Lower lobe of right lung (tissue), 2 donors: ENCODE results near the gene PRPSAP1. TPM values are rescaled to one million over a fixed set of nuclear protein-coding genes. Genes with fewer than 3 reads are reported as not detected.

ENCODE experiments used
- ATAC-seq, 2 donors: fragments of 200-7000 bp; cut with Tn5 transposase; one replicate each; pipeline ENCODE4 v1.9.1; 2020 to 2022; ENCODE audit warnings: mild to moderate bottlenecking in 2 of 2, moderate library complexity in 2 of 2
- DNase-seq: peaks from one replicate; pipeline ENCODE4 v3.0.0-alpha.2; 2020
- H3K27ac ChIP-seq: fragments of 200-600 bp; one replicate; pipeline ENCODE4 v1.8.0; 2022
- H3K27me3 ChIP-seq: fragments of 200-600 bp; one replicate; pipeline ENCODE4 v1.8.0; 2022; ENCODE audit warnings: low read depth
- H3K36me3 ChIP-seq: fragments of 200-600 bp; one replicate; pipeline ENCODE4 v1.8.0; 2022; ENCODE audit warnings: mild to moderate bottlenecking
- H3K4me1 ChIP-seq: fragments of 200-600 bp; one replicate; pipeline ENCODE4 v1.8.0; 2022
- H3K4me3 ChIP-seq: fragments of 200-600 bp; one replicate; pipeline ENCODE4 v1.8.0; 2022; ENCODE audit warnings: mild to moderate bottlenecking
- H3K9me3 ChIP-seq: fragments of 200-600 bp; one replicate; pipeline ENCODE4 v1.8.0; 2022
- intact Hi-C: fragments of 100-400 bp; cut with DNase I; formaldehyde crosslinking; loops from one replicate; pipeline ENCODE4 v1.11.0; 2022
- total RNA-seq: library from RNA; stranded (reverse); fragmentation: NEBNext Ultra II Directional; extraction: Animal tissue kit (Norgen Biotek cat#: 25700); gene quantifications from one replicate; pipeline ENCODE4 v1.2.1, GENCODE V29; 2021
- TF ChIP-seq, protein P1 (sequence below): fragments of 200-600 bp; IDR thresholded peaks from one replicate; pipeline ENCODE4 v1.8.0; 2022; ENCODE audit warnings: antibody characterized with exemption, mild to moderate bottlenecking
- donor health status: DM: no; HTN: yes; CAD: no; lungs with severe emphysema.

The PRPSAP1 gene
- total RNA-seq, 1 donor from 2014 or later: 70.4 TPM

GRCh38 chr17:76376318-76377133 is 22.8 kb upstream of the PRPSAP1 start:
- ATAC-seq (no peak), DNase-seq (no peak)
- TF ChIP-seq, protein P1, sequence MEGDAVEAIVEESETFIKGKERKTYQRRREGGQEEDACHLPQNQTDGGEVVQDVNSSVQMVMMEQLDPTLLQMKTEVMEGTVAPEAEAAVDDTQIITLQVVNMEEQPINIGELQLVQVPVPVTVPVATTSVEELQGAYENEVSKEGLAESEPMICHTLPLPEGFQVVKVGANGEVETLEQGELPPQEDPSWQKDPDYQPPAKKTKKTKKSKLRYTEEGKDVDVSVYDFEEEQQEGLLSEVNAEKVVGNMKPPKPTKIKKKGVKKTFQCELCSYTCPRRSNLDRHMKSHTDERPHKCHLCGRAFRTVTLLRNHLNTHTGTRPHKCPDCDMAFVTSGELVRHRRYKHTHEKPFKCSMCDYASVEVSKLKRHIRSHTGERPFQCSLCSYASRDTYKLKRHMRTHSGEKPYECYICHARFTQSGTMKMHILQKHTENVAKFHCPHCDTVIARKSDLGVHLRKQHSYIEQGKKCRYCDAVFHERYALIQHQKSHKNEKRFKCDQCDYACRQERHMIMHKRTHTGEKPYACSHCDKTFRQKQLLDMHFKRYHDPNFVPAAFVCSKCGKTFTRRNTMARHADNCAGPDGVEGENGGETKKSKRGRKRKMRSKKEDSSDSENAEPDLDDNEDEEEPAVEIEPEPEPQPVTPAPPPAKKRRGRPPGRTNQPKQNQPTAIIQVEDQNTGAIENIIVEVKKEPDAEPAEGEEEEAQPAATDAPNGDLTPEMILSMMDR: no peak
- intact Hi-C loops: no loop called here
- H3K4me1 ChIP-seq: peaks cover 1% of the 10 kb centered on the region
- no peak overlapping the region for H3K27ac ChIP-seq
- no peaks in the 10 kb centered on the region for H3K9me3 ChIP-seq
- H3K36me3 ChIP-seq: no peaks in the 10 kb centered on the region
- H3K27me3 ChIP-seq: no peaks in the 10 kb centered on the region
- H3K4me3 ChIP-seq: no peak overlapping the region

DNA sequence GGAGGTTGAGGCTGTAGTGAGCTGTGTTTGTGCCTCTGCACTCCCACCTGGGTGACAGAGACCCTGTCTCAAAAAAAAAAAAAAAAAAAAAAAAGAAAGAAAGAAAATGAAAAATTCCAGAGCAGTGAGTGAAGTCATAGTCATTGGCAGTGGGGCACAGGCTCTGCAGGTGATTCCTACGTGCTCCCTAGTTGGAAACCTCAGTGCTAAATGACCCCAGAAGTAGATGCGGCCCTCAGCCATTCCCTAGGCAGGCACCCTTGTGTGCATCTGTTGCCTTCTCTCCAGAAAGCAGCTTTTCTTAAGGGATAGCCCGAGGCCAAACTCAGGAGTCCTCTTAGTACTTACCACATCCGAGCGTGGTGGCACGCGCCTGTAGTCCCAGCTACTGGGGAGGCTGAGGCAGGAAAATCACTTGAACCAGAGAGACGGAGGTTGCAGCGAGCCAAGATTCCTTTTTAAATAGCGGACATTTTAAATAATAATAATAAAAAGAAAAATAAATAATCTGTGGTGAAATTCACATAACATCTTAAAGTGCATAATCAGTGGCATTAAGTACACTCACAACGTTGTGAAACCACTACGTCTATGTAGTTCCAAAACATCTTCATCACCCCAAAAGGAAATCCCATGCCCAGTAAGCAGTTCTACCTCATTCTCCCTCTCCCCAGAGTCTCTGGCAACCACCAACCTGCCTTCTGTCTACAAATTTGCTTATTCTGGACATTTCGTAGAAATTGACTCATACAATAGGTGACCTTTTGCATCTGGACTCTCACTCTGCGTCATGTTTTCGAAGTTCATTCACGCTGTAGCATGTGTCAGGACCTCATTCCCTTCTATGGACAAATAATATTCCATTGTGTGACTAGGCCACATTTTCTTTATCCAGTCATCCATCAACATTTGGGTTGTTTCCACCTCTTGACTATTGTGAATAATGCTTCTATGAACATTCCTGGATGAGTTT is 18.2 kb upstream of the PRPSAP1 start:
- Histone ChIP-seq H3K4me1 (peaks cover 18% of the 10 kb centered on the region), H3K4me3 (no peak overlapping the region), H3K27ac (no peak overlapping the region), H3K27me3 (no peaks in the 10 kb centered on the region), H3K36me3 (no peaks in the 10 kb centered on the region), H3K9me3 (no peaks in the 10 kb centered on the region)
- DNase-seq (no peak), ATAC-seq (no peak)
- intact Hi-C loops: no loop called here
- TF ChIP-seq, protein P1: no peak

DNA sequence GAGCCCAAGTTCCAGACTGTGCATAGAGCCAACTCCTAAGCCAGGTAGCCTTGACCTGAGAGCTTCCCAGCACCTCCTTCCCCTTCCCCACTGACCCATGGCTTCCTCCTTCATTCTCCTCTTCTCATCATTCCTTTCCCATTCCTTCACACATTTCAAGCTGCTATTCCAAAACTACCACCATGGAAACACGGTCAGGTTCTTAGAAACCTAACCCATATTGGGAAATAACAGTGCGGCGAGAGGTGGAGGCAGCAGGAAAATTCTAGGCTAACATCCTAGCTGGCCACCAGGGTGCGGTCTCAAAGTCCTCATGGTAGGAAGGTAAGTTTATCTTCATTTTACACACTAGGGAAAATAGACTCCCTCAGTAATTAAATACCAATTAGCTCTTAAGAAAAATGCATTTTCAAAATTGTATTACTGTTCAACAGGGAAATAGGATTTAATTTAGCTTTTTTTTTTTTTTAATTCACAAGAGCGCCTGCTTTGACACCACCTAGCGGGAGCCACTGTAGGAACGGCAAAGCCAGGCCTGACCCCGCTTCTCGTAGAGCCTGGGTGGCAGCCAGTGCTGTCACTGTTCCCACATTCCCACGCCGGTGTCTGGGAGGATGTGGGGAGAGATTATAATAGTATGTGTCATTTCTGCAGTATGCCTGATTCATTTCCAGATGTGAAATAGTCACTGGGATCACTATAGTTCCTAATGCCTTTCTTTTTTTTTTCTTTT is 16.7 kb upstream of the PRPSAP1 start:
- intact Hi-C loops: no loop called here
- Histone ChIP-seq H3K27ac (no peak overlapping the region), H3K4me1 (peaks cover 18% of the 10 kb centered on the region), H3K4me3 (no peak overlapping the region), H3K27me3 (no peaks in the 10 kb centered on the region), H3K36me3 (no peaks in the 10 kb centered on the region), H3K9me3 (no peaks in the 10 kb centered on the region)
- TF ChIP-seq, protein P1: peak; percentile 55
- DNase-seq (peak; percentile 54), ATAC-seq (peak; percentile 67 to 70)

DNA sequence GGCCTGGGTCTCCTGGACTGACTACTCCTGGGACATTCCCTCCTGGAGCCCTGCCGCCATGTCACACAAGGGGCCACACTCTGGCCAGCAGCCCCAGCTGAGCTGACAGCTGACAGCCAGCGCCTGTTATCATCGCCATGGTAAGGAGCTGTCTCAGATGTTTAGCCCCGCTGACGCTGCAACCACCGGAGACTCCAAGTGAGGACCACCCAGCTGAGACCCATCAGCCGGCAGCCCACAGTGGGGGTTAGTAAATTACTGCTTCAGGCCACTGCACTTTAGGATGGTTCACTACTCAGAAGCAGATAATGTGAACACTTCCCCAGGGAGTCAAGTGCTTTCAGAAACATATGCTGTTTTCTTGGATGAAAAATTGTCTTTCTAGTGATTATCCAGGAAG is 16.1 kb upstream of the PRPSAP1 start:
- Histone ChIP-seq H3K27ac (no peak overlapping the region), H3K27me3 (no peaks in the 10 kb centered on the region), H3K9me3 (no peaks in the 10 kb centered on the region), H3K36me3 (no peaks in the 10 kb centered on the region), H3K4me1 (peaks cover 18% of the 10 kb centered on the region), H3K4me3 (no peak overlapping the region)
- DNase-seq (peak; percentile 51), ATAC-seq (peak; percentile 34 to 53)
- TF ChIP-seq, protein P1: no peak
- intact Hi-C loops: no loop called here

GRCh38 chr17:76369379-76369778 is 15.7 kb upstream of the PRPSAP1 start:
- DNase-seq (no peak), ATAC-seq (no peak)
- no peak overlapping the region for H3K4me3 ChIP-seq
- H3K9me3 ChIP-seq: no peaks in the 10 kb centered on the region
- TF ChIP-seq, protein P1: no peak
- intact Hi-C loops: no loop called here
- no peak overlapping the region for H3K27ac ChIP-seq
- H3K27me3 ChIP-seq: no peaks in the 10 kb centered on the region
- H3K36me3 ChIP-seq: no peaks in the 10 kb centered on the region
- H3K4me1 ChIP-seq: peaks cover 18% of the 10 kb centered on the region
